Neural cell (in vitro differentiated cells): ENCODE measurements around the gene GSDME. TPM values are rescaled to one million over a fixed set of nuclear protein-coding genes. Genes with fewer than 3 reads are reported as not detected.

Source experiments
- H2AFZ ChIP-seq: fragments of 200-600, 300-800 bp; sonication (generic), shearing (Covaris generic); 2 replicates; pipeline ENCODE4 v1.6.0; 2014; ENCODE audit warnings: low read depth, mild to moderate bottlenecking, antibody characterized with exemption, low read length, moderate library complexity
- H3F3A ChIP-seq: fragments of 200-600 bp; shearing (Covaris generic); 2 replicates; pipeline ENCODE4 v1.6.1; 2016; ENCODE audit warnings: mild to moderate bottlenecking, moderate library complexity, mixed read lengths, antibody characterized with exemption, low read length; ENCODE audit not compliant: insufficient read depth, poor library complexity, severe bottlenecking
- H3K27ac ChIP-seq: fragments of 200-600, 300-800 bp; sonication (generic), shearing (Covaris generic); 2 replicates; pipeline ENCODE4 v1.5.1; 2014; ENCODE audit warnings: mild to moderate bottlenecking, low read length, moderate library complexity
- H3K27me3 ChIP-seq: fragments of 300-800, 200-600 bp; sonication (generic), shearing (Covaris generic); 2 replicates; pipeline ENCODE4 v1.6.0; 2014; ENCODE audit warnings: mild to moderate bottlenecking, low read depth, low read length, moderate library complexity; ENCODE audit not compliant: insufficient read depth
- H3K36me3 ChIP-seq: fragments of 300-800, 200-600 bp; sonication (generic), shearing (Covaris generic); 2 replicates; pipeline ENCODE4 v1.5.1; 2014; ENCODE audit warnings: mild to moderate bottlenecking, antibody characterized with exemption, low read length, moderate library complexity; ENCODE audit not compliant: insufficient read depth
- H3K4me2 ChIP-seq: fragments of 300-800, 200-600 bp; sonication (generic), shearing (Covaris generic); 2 replicates; pipeline ENCODE4 v1.6.0; 2014; ENCODE audit warnings: mild to moderate bottlenecking, low read length
- H3K4me3 ChIP-seq: fragments of 300-800, 200-600 bp; sonication (generic), shearing (Covaris generic); 2 replicates; pipeline ENCODE4 v1.5.1; 2014; ENCODE audit warnings: mild to moderate bottlenecking, low read length, moderate library complexity
- H3K79me2 ChIP-seq: fragments of 200-600 bp; shearing (Covaris generic); replicated peaks from 2 replicates; pipeline ENCODE4 v1.6.0; 2014; ENCODE audit warnings: mild to moderate bottlenecking, low read length, moderate library complexity; ENCODE audit not compliant: insufficient read depth
- H3K9ac ChIP-seq: fragments of 300-800, 200-600 bp; sonication (generic), shearing (Covaris generic); 2 replicates; pipeline ENCODE4 v1.6.1; 2016; ENCODE audit warnings: mild to moderate bottlenecking, low read length, mixed read lengths
- H3K9me2 ChIP-seq: fragments of 200-600 bp; shearing (Covaris generic); 2 replicates; pipeline ENCODE4 v1.6.1; 2016; ENCODE audit warnings: mild to moderate bottlenecking, low read length, mixed read lengths; ENCODE audit not compliant: insufficient read depth
- H3K9me3 ChIP-seq: fragments of 200-600, 300-800 bp; sonication (generic), shearing (Covaris generic); 2 replicates; pipeline ENCODE4 v1.6.1; 2016; ENCODE audit warnings: mild to moderate bottlenecking, mixed run types, low read length, moderate library complexity, mixed read lengths
- H4K20me1 ChIP-seq: fragments of 200-600 bp; shearing (Covaris generic); 2 replicates; pipeline ENCODE4 v1.6.1; 2016; ENCODE audit warnings: mild to moderate bottlenecking, mixed run types; ENCODE audit not compliant: insufficient read depth
- CTCF ChIP-seq: fragments of 450-650 bp; IDR thresholded peaks from 2 replicates; pipeline ENCODE4 v1.5.1; 2014; ENCODE audit warnings: antibody characterized with exemption, mild to moderate bottlenecking, moderate library complexity; ENCODE audit not compliant: poor library complexity, severe bottlenecking
- EP300 ChIP-seq: fragments of 450-650 bp; conservative IDR thresholded peaks from 2 replicates; pipeline ENCODE4 v1.6.1; 2014; ENCODE audit warnings: antibody characterized with exemption, mild to moderate bottlenecking, moderate library complexity; ENCODE audit not compliant: poor library complexity, severe bottlenecking
- EZH2 ChIP-seq: fragments of 200-600, 300-800 bp; shearing (Covaris generic), sonication (generic); IDR thresholded peaks from 2 replicates; pipeline ENCODE4 v1.6.1; 2014; ENCODE audit warnings: antibody characterized with exemption, low read length, borderline replicate concordance, mild to moderate bottlenecking; ENCODE audit not compliant: insufficient read depth, poor library complexity, severe bottlenecking
- MXI1 ChIP-seq: fragments of 450-650 bp; conservative IDR thresholded peaks from 2 replicates; pipeline ENCODE4 v1.6.1; 2014; ENCODE audit warnings: antibody characterized with exemption, mild to moderate bottlenecking; ENCODE audit not compliant: poor library complexity, severe bottlenecking
- POLR2AphosphoS5 ChIP-seq: IDR thresholded peaks from 2 replicates; pipeline ENCODE4 v1.6.1; 2012
- RAD21 ChIP-seq: fragments of 450-650 bp; conservative IDR thresholded peaks from 2 replicates; pipeline ENCODE4 v1.6.1; 2014; ENCODE audit warnings: antibody characterized with exemption, mild to moderate bottlenecking, moderate library complexity
- REST ChIP-seq: IDR thresholded peaks from 2 replicates; pipeline ENCODE4 v1.6.1; 2012; ENCODE audit warnings: borderline replicate concordance
- SMC3 ChIP-seq: fragments of 450-650 bp; conservative IDR thresholded peaks from 2 replicates; pipeline ENCODE4 v1.6.1; 2014; ENCODE audit warnings: antibody characterized with exemption, mild to moderate bottlenecking, moderate library complexity; ENCODE audit not compliant: poor library complexity
- TAF1 ChIP-seq: IDR thresholded peaks from 2 replicates; pipeline ENCODE4 v1.6.1; 2012; ENCODE audit warnings: low read depth
- polyA plus RNA-seq: library from polyadenylated mRNA; depleted of rRNA; stranded (reverse); fragments of >200 nt; gene quantifications from 2 replicates; pipeline ENCODE4 v1.2.3, GENCODE V29; 2014

Gene GSDME
- polyA plus RNA-seq, 1 donor from 2014 or later: 42.9 TPM

- Histone ChIP-seq H3K4me2 (no peak overlapping the region), H2AFZ (no peak overlapping the region), H4K20me1 (no peaks in the 10 kb centered on the region), H3K36me3 (no peaks in the 10 kb centered on the region), H3F3A (no peaks in the 10 kb centered on the region), H3K4me3 (no peak overlapping the region), H3K9me3 (no peaks in the 10 kb centered on the region), H3K79me2 (no peaks in the 10 kb centered on the region), H3K27ac (no peak overlapping the region), H3K27me3 (no peaks in the 10 kb centered on the region), H3K9me2 (no peaks in the 10 kb centered on the region), H3K9ac (no peak overlapping the region)
- TF ChIP-seq REST: no peak
- no peak for TF ChIP-seq TAF1
- TF ChIP-seq RAD21: no peak
- no peak for TF ChIP-seq EP300
- no peak for TF ChIP-seq SMC3
- no peak for TF ChIP-seq EZH2
- TF ChIP-seq POLR2AphosphoS5: no peak
Observed at GRCh38 chr7:24788961-24789576, 31.8 kb upstream of the GSDME start.

- Histone ChIP-seq H4K20me1 (no peaks in the 10 kb centered on the region), H3K79me2 (no peaks in the 10 kb centered on the region), H3K27me3 (no peaks in the 10 kb centered on the region), H3K36me3 (no peaks in the 10 kb centered on the region), H3F3A (no peaks in the 10 kb centered on the region), H3K4me2 (no peak overlapping the region), H3K4me3 (no peak overlapping the region), H2AFZ (no peak overlapping the region), H3K9ac (no peak overlapping the region), H3K9me2 (no peaks in the 10 kb centered on the region), H3K27ac (no peak overlapping the region), H3K9me3 (no peaks in the 10 kb centered on the region)
- TF ChIP-seq MXI1: no peak
- no peak for TF ChIP-seq EP300
- no peak for TF ChIP-seq RAD21
- no peak for TF ChIP-seq SMC3
- TF ChIP-seq CTCF: no peak
- no peak for TF ChIP-seq EZH2
- TF ChIP-seq POLR2AphosphoS5: no peak
- no peak for TF ChIP-seq TAF1
- TF ChIP-seq REST: no peak
Observed at GRCh38 chr7:24788075-24788474, 30.8 kb upstream of the GSDME start.
